H9 (cell line): Measurements from ENCODE around the gene TAS2R40. TPM values are rescaled to one million over a fixed set of nuclear protein-coding genes. Genes with fewer than 3 reads are reported as not detected.

ENCODE experiments used
- DNase-seq: peaks from one replicate; pipeline ENCODE4 v3.0.0-alpha.2; 2017
- H2AFZ ChIP-seq: one replicate; pipeline ENCODE4 v1.6.1; 2013; ENCODE audit warnings: mild to moderate bottlenecking, low read length, control low read depth, moderate library complexity
- H2AK5ac ChIP-seq: 2 replicates; pipeline ENCODE4 v1.6.1; 2013; ENCODE audit warnings: low read length, control low read depth, mixed read lengths; ENCODE audit not compliant: insufficient read length
- H2BK120ac ChIP-seq: one replicate; pipeline ENCODE4 v1.6.1; 2013; ENCODE audit warnings: low read depth, mild to moderate bottlenecking, low read length, control low read depth, inconsistent platforms; ENCODE audit not compliant: poor library complexity, severe bottlenecking
- H2BK12ac ChIP-seq: 2 replicates; pipeline ENCODE4 v1.6.1; 2013; ENCODE audit warnings: low read length, control low read depth, mixed read lengths, low read depth; ENCODE audit not compliant: insufficient read length
- H2BK15ac ChIP-seq: 2 replicates; pipeline ENCODE4 v1.6.1; 2013; ENCODE audit warnings: low read depth, low read length, control low read depth
- H2BK20ac ChIP-seq: one replicate; pipeline ENCODE4 v1.6.1; 2013; ENCODE audit warnings: low read depth, mild to moderate bottlenecking, low read length, control low read depth, inconsistent platforms; ENCODE audit not compliant: poor library complexity, severe bottlenecking
- H2BK5ac ChIP-seq: 2 replicates; pipeline ENCODE4 v1.6.1; 2013; ENCODE audit warnings: low read length, control low read depth, mixed read lengths; ENCODE audit not compliant: insufficient read length
- H3K14ac ChIP-seq: 2 replicates; pipeline ENCODE4 v1.6.1; 2013; ENCODE audit warnings: low read length, control low read depth; ENCODE audit not compliant: insufficient read depth
- H3K18ac ChIP-seq: 2 replicates; pipeline ENCODE4 v1.6.1; 2013; ENCODE audit warnings: low read depth, mild to moderate bottlenecking, mixed read lengths, low read length, control low read depth; ENCODE audit not compliant: insufficient read length
- H3K23ac ChIP-seq: 2 replicates; pipeline ENCODE4 v1.6.1; 2013; ENCODE audit warnings: low read length, control low read depth, mixed read lengths, low read depth; ENCODE audit not compliant: insufficient read length
- H3K23me2 ChIP-seq: 2 replicates; pipeline ENCODE4 v1.6.1; 2013; ENCODE audit warnings: low read depth, mild to moderate bottlenecking, mixed read lengths, low read length, control low read depth; ENCODE audit not compliant: insufficient read length, poor library complexity, severe bottlenecking
- H3K27ac ChIP-seq: 2 replicates; pipeline ENCODE4 v1.5.1; 2013; ENCODE audit warnings: low read length, control low read depth, mixed read lengths, low read depth; ENCODE audit not compliant: insufficient read length
- H3K27me3 ChIP-seq: 2 replicates; pipeline ENCODE4 v1.6.1; 2013; ENCODE audit warnings: low read length, control low read depth, inconsistent platforms; ENCODE audit not compliant: insufficient read depth
- H3K4ac ChIP-seq: 2 replicates; pipeline ENCODE4 v1.6.1; 2013; ENCODE audit warnings: low read depth, mild to moderate bottlenecking, control low read depth, inconsistent platforms, low read length, moderate library complexity
- H3K4me1 ChIP-seq: 2 replicates; pipeline ENCODE4 v1.6.1; 2013; ENCODE audit warnings: low read length, control low read depth, inconsistent platforms; ENCODE audit not compliant: insufficient read depth
- H3K4me2 ChIP-seq: 2 replicates; pipeline ENCODE4 v1.6.1; 2013; ENCODE audit warnings: low read length, control low read depth, mixed read lengths; ENCODE audit not compliant: insufficient read length, insufficient read depth
- H3K56ac ChIP-seq: 2 replicates; pipeline ENCODE4 v1.6.1; 2013; ENCODE audit warnings: low read depth, mild to moderate bottlenecking, mixed read lengths, low read length, control low read depth; ENCODE audit not compliant: insufficient read length
- H3K79me1 ChIP-seq: 2 replicates; pipeline ENCODE4 v1.6.1; 2013; ENCODE audit warnings: low read depth, mild to moderate bottlenecking, moderate library complexity, low read length, control low read depth, inconsistent platforms; ENCODE audit not compliant: insufficient read depth, poor library complexity, severe bottlenecking
- H3K79me2 ChIP-seq: 2 replicates; pipeline ENCODE4 v1.6.1; 2013; ENCODE audit warnings: low read length, control low read depth, inconsistent platforms; ENCODE audit not compliant: insufficient read depth
- H3K9ac ChIP-seq: 2 replicates; pipeline ENCODE4 v1.6.1; 2013; ENCODE audit warnings: low read length, control low read depth, mixed read lengths; ENCODE audit not compliant: insufficient read length; ENCODE audit errors: extremely low read depth
- H3K9me3 ChIP-seq: one replicate; pipeline ENCODE4 v1.6.1; 2013; ENCODE audit warnings: low read depth, low read length, inconsistent platforms; ENCODE audit not compliant: control insufficient read depth
- H3T11ph ChIP-seq: one replicate; pipeline ENCODE4 v1.6.1; 2013; ENCODE audit warnings: mild to moderate bottlenecking, low read length, control low read depth, inconsistent platforms
- H4K20me1 ChIP-seq: one replicate; pipeline ENCODE4 v1.6.1; 2013; ENCODE audit not compliant: control insufficient read depth, insufficient read length, insufficient read depth
- H4K5ac ChIP-seq: 2 replicates; pipeline ENCODE4 v1.6.1; 2013; ENCODE audit warnings: low read depth, mild to moderate bottlenecking, mixed read lengths, low read length, control low read depth; ENCODE audit not compliant: insufficient read length
- H4K8ac ChIP-seq: replicated peaks from 2 replicates; pipeline ENCODE4 v1.6.1; 2013; ENCODE audit warnings: low read length, control low read depth, mixed read lengths, low read depth; ENCODE audit not compliant: insufficient read length
- H4K91ac ChIP-seq: 2 replicates; pipeline ENCODE4 v1.6.1; 2013; ENCODE audit warnings: low read depth, mild to moderate bottlenecking, moderate library complexity, mixed read lengths, low read length, control low read depth; ENCODE audit not compliant: insufficient read length
- H3K27ac Mint-ChIP-seq, 3 experiments: 2 replicates in 2 of 3; 3 replicates in 1 of 3; pipeline ENCODE4 v1.8.0; 2020 to 2021; ENCODE audit warnings: mixed read lengths in 3 of 3, mild to moderate bottlenecking in 1 of 3, moderate library complexity in 1 of 3
- H3K27me3 Mint-ChIP-seq: 2 replicates; pipeline ENCODE4 v1.8.0; 2021; ENCODE audit warnings: low read depth, mild to moderate bottlenecking, moderate library complexity, mixed read lengths
- H3K36me3 Mint-ChIP-seq, 3 experiments: 2 replicates in 2 of 3; 3 replicates in 1 of 3; pipeline ENCODE4 v1.8.0; 2020 to 2021; ENCODE audit warnings: low read depth in 3 of 3, mixed read lengths in 3 of 3; ENCODE audit not compliant: insufficient read depth in 1 of 3
- H3K4me1 Mint-ChIP-seq, 2 experiments: 2 replicates each; pipeline ENCODE4 v1.8.0; 2020; ENCODE audit warnings: mixed read lengths in 2 of 2
- H3K4me3 Mint-ChIP-seq, 2 experiments: 2 replicates in 1 of 2; 3 replicates in 1 of 2; pipeline ENCODE4 v1.8.0; 2020 to 2021; ENCODE audit warnings: mild to moderate bottlenecking in 2 of 2, mixed read lengths in 2 of 2, moderate library complexity in 1 of 2
- H3K9me3 Mint-ChIP-seq, 2 experiments: 2 replicates in 1 of 2; 3 replicates in 1 of 2; pipeline ENCODE4 v1.8.0; 2020; ENCODE audit warnings: mild to moderate bottlenecking in 2 of 2, mixed read lengths in 2 of 2, moderate library complexity in 1 of 2
- total RNA-seq: library from RNA; stranded (reverse); gene quantifications from 2 replicates; pipeline ENCODE4 v1.2.1, GENCODE V29; 2021
- TF ChIP-seq, protein P1 (sequence below): fragments of 200-600 bp; sonication (generic); conservative IDR thresholded peaks from 3 replicates; pipeline ENCODE4 v1.8.0; 2021; ENCODE audit warnings: antibody characterized with exemption, mild to moderate bottlenecking

Gene TAS2R40
- total RNA-seq, 1 experiment from 2014 or later: not detected

DNA sequence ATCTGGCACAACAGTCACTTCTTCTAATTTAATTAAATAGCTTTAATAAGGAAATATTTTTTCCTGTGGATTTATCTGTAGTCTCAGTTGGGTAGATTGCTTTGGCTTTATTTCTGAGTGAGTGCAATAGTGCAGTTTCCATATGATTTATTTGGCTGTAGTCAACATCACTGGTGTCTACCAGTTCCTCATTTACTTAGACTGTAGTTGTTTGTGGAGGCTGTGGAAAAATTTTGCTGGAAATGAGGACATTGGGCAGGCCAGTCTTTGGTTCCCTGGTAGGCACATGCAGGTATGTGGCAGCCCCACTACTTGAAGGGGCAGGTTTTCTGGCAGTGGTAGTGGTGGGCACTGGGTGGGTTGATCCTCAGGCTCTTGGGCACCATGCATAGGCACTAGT, 15.5 kb downstream of the TAS2R40 start:
- Histone ChIP-seq H4K5ac (no peak overlapping the region), H2AK5ac (no peak overlapping the region), H2BK12ac (no peak overlapping the region), H3K56ac (no peak overlapping the region), H4K8ac (no peak overlapping the region), H4K20me1 (no peaks in the 10 kb centered on the region), H2BK20ac (no peak overlapping the region), H3K27ac (no peak overlapping the region), H4K91ac (no peak overlapping the region), H3K79me1 (no peaks in the 10 kb centered on the region), H3K23ac (no peak overlapping the region), H3K23me2 (no peaks in the 10 kb centered on the region), H3K14ac (no peak overlapping the region), H3K79me2 (no peaks in the 10 kb centered on the region), H2BK120ac (no peak overlapping the region), H3K9me3 (no peaks in the 10 kb centered on the region), H3K9ac (no peak overlapping the region), H3K27me3 (no peaks in the 10 kb centered on the region), H3T11ph (no peak overlapping the region), H3K4me1 (no peaks in the 10 kb centered on the region), H3K4ac (no peak overlapping the region), H2BK15ac (no peak overlapping the region), H3K4me2 (no peak overlapping the region), H3K18ac (no peak overlapping the region), H2BK5ac (no peak overlapping the region), H2AFZ (no peak overlapping the region)
- peaks cover 15 to 17% of the 10 kb centered on the region in 2 experiments for H3K9me3 Mint-ChIP-seq
- H3K27me3 Mint-ChIP-seq: peaks cover 12% of the 10 kb centered on the region
- no peak overlapping the region for H3K27ac Mint-ChIP-seq
- H3K4me1 Mint-ChIP-seq: peaks cover 3 to 7% of the 10 kb centered on the region in 2 experiments; a peak in 3 of 4 replicates
- no peak overlapping the region for H3K4me3 Mint-ChIP-seq
- TF ChIP-seq, protein P1, sequence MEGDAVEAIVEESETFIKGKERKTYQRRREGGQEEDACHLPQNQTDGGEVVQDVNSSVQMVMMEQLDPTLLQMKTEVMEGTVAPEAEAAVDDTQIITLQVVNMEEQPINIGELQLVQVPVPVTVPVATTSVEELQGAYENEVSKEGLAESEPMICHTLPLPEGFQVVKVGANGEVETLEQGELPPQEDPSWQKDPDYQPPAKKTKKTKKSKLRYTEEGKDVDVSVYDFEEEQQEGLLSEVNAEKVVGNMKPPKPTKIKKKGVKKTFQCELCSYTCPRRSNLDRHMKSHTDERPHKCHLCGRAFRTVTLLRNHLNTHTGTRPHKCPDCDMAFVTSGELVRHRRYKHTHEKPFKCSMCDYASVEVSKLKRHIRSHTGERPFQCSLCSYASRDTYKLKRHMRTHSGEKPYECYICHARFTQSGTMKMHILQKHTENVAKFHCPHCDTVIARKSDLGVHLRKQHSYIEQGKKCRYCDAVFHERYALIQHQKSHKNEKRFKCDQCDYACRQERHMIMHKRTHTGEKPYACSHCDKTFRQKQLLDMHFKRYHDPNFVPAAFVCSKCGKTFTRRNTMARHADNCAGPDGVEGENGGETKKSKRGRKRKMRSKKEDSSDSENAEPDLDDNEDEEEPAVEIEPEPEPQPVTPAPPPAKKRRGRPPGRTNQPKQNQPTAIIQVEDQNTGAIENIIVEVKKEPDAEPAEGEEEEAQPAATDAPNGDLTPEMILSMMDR: no peak
- peaks cover 0 to 7% (median 0%) of the 10 kb centered on the region in 3 experiments; a peak in 4 of 7 replicates for H3K36me3 Mint-ChIP-seq
- DNase-seq: no peak
